Astrocyte (in vitro differentiated cells and primary cell): Measurements from ENCODE around the gene SMC3. TPM values are rescaled to one million over a fixed set of nuclear protein-coding genes. Genes with fewer than 3 reads are reported as not detected.

Experiments
- DNase-seq: peaks from one replicate; pipeline ENCODE4 v3.0.0-alpha.2; 2010; ENCODE audit warnings: low read depth
- FAIRE-seq: peaks from 2 replicates; lab custom pipeline; 2011; peaks lifted over from hg19 to GRCh38; lab: Jason Lieb, UNC
- H2AFZ ChIP-seq: 2 replicates; pipeline ENCODE4 v1.6.0; 2012; ENCODE audit warnings: low read depth, low read length, inconsistent platforms
- H3K27ac ChIP-seq: 2 replicates; pipeline ENCODE4 v1.5.1; 2011; ENCODE audit warnings: low read depth, low read length, inconsistent platforms
- H3K27me3 ChIP-seq: 2 replicates; pipeline ENCODE4 v1.6.0; 2011; ENCODE audit warnings: low read length, inconsistent platforms; ENCODE audit not compliant: insufficient read depth
- H3K36me3 ChIP-seq: 2 replicates; pipeline ENCODE4 v1.5.1; 2011; ENCODE audit warnings: low read length, inconsistent platforms; ENCODE audit not compliant: insufficient read depth
- H3K4me1 ChIP-seq: 2 replicates; pipeline ENCODE4 v1.5.1; 2011; ENCODE audit warnings: low read length, inconsistent platforms; ENCODE audit not compliant: insufficient read depth
- H3K4me2 ChIP-seq: 2 replicates; pipeline ENCODE4 v1.6.0; 2012; ENCODE audit warnings: low read length, inconsistent platforms
- H3K4me3 ChIP-seq: 2 replicates; pipeline ENCODE4 v1.5.1; 2011; ENCODE audit warnings: low read depth, mild to moderate bottlenecking, low read length, inconsistent platforms; ENCODE audit not compliant: insufficient read depth
- H3K79me2 ChIP-seq: 2 replicates; pipeline ENCODE4 v1.6.0; 2012; ENCODE audit warnings: mild to moderate bottlenecking, low read length, inconsistent platforms; ENCODE audit not compliant: insufficient read depth
- H3K9ac ChIP-seq: 2 replicates; pipeline ENCODE4 v1.6.0; 2012; ENCODE audit warnings: mild to moderate bottlenecking, low read length, inconsistent platforms
- H3K9me3 ChIP-seq: 2 replicates; pipeline ENCODE4 v1.5.1; 2012; ENCODE audit warnings: low read depth, mild to moderate bottlenecking, low read length, inconsistent platforms; ENCODE audit not compliant: insufficient read depth
- H4K20me1 ChIP-seq: 2 replicates; pipeline ENCODE4 v1.6.0; 2012; ENCODE audit warnings: low read length, inconsistent platforms; ENCODE audit not compliant: insufficient read depth
- H3K27ac Mint-ChIP-seq: one replicate; pipeline ENCODE4 v1.8.0; 2021; ENCODE audit warnings: mild to moderate bottlenecking, mixed read lengths; ENCODE audit not compliant: unreplicated experiment
- H3K27me3 Mint-ChIP-seq: one replicate; pipeline ENCODE4 v1.8.0; 2021; ENCODE audit warnings: low read depth, mixed read lengths; ENCODE audit not compliant: unreplicated experiment
- H3K36me3 Mint-ChIP-seq: one replicate; pipeline ENCODE4 v1.8.0; 2021; ENCODE audit warnings: low read depth, mixed read lengths; ENCODE audit not compliant: unreplicated experiment
- H3K4me1 Mint-ChIP-seq: one replicate; pipeline ENCODE4 v1.8.0; 2021; ENCODE audit warnings: low read depth, mixed read lengths; ENCODE audit not compliant: unreplicated experiment
- H3K4me3 Mint-ChIP-seq: one replicate; pipeline ENCODE4 v1.8.0; 2021; ENCODE audit warnings: mild to moderate bottlenecking, moderate library complexity, mixed read lengths; ENCODE audit not compliant: unreplicated experiment
- H3K9me3 Mint-ChIP-seq: one replicate; pipeline ENCODE4 v1.8.0; 2021; ENCODE audit warnings: mild to moderate bottlenecking, mixed read lengths; ENCODE audit not compliant: unreplicated experiment
- CTCF ChIP-seq: IDR thresholded peaks from 2 replicates; pipeline ENCODE4 v1.5.1; 2011; ENCODE audit warnings: low read depth, mild to moderate bottlenecking, inconsistent platforms, low read length, moderate library complexity; ENCODE audit not compliant: insufficient read depth
- EZH2 ChIP-seq: IDR thresholded peaks from 2 replicates; pipeline ENCODE4 v1.6.1; 2012; ENCODE audit warnings: mild to moderate bottlenecking, low read length, inconsistent platforms; ENCODE audit not compliant: insufficient read depth
- total RNA-seq: library from RNA; stranded (reverse); gene quantifications from 2 replicates; pipeline ENCODE4 v1.2.1, GENCODE V29; 2021

The SMC3 gene
- total RNA-seq, 1 donor from 2014 or later = 27.2 TPM

GRCh38 chr10:110563132-110563531 is 4.4 kb upstream of the SMC3 start:
- Histone ChIP-seq H3K9ac (no peak overlapping the region), H3K27ac (no peak overlapping the region), H4K20me1 (no peaks in the 10 kb centered on the region), H3K4me1 (no peaks in the 10 kb centered on the region), H2AFZ (no peak overlapping the region), H3K4me2 (no peak overlapping the region), H3K4me3 (no peak overlapping the region), H3K9me3 (no peaks in the 10 kb centered on the region), H3K79me2 (peaks cover 7% of the 10 kb centered on the region), H3K27me3 (no peaks in the 10 kb centered on the region), H3K36me3 (no peaks in the 10 kb centered on the region)
- FAIRE-seq = no peak
- Mint-ChIP-seq H3K27ac (no peak overlapping the region), H3K4me3 (no peak overlapping the region), H3K27me3 (no peaks in the 10 kb centered on the region), H3K9me3 (no peaks in the 10 kb centered on the region), H3K4me1 (peaks cover 9% of the 10 kb centered on the region), H3K36me3 (peaks cover 2% of the 10 kb centered on the region)
- no peak for TF ChIP-seq CTCF
- TF ChIP-seq EZH2 = no peak
- DNase-seq = no peak

- H3K27ac Mint-ChIP-seq = peak overlapping the region; percentile 99
- peaks cover 18% of the 10 kb centered on the region for H4K20me1 ChIP-seq
- H3K36me3 ChIP-seq = no peaks in the 10 kb centered on the region
- H3K27me3 Mint-ChIP-seq = no peaks in the 10 kb centered on the region
- no peak for TF ChIP-seq CTCF
- no peak for TF ChIP-seq EZH2
- no peaks in the 10 kb centered on the region for H3K9me3 ChIP-seq
- no peaks in the 10 kb centered on the region for H3K27me3 ChIP-seq
- peak overlapping the region; percentile 62 for H3K4me3 ChIP-seq
- peak overlapping the region; percentile 84 for H2AFZ ChIP-seq
- H3K4me1 ChIP-seq = peaks cover 5% of the 10 kb centered on the region
- H3K9ac ChIP-seq = peak overlapping the region; percentile 88
- H3K4me2 ChIP-seq = peak overlapping the region; percentile 98
- peak overlapping the region; percentile 94 for H3K4me3 Mint-ChIP-seq
- peak overlapping the region; percentile 96 for H3K27ac ChIP-seq
- DNase-seq (no peak), FAIRE-seq (no peak)
- H3K4me1 Mint-ChIP-seq = peaks cover 20% of the 10 kb centered on the region
- peaks cover 42% of the 10 kb centered on the region for H3K79me2 ChIP-seq
- H3K9me3 Mint-ChIP-seq = no peaks in the 10 kb centered on the region
- H3K36me3 Mint-ChIP-seq = no peaks in the 10 kb centered on the region
Measured at GRCh38 chr10:110566472-110567200, 859 bp upstream of the SMC3 start.
